Epithelial cell of proximal tubule (primary cell): ENCODE measurements around the gene MGP. TPM values are rescaled to one million over a fixed set of nuclear protein-coding genes. Genes with fewer than 3 reads are reported as not detected.

Source experiments
- DNase-seq: peaks from one replicate; pipeline ENCODE4 v3.0.0-alpha.2; 2011; ENCODE audit warnings: low read depth
- H3K4me3 ChIP-seq: 2 replicates; pipeline ENCODE4 v1.5.1; 2011; ENCODE audit warnings: low read depth, mild to moderate bottlenecking, low read length
- CTCF ChIP-seq: conservative IDR thresholded peaks from 2 replicates; pipeline ENCODE4 v1.5.1; 2012; ENCODE audit warnings: low read depth, mild to moderate bottlenecking, low read length
- total RNA-seq: library from RNA; depleted of rRNA; stranded (reverse); fragments of >200 nt; gene quantifications from 2 replicates; pipeline ENCODE4 v1.2.3, GENCODE V29; 2015

MGP gene
- total RNA-seq, 1 donor from 2014 or later: 9.3 TPM

GRCh38 chr12:14873440-14874185 is 12.0 kb downstream of the MGP start:
- DNase-seq: no peak
- no peak overlapping the region for H3K4me3 ChIP-seq
- no peak for TF ChIP-seq CTCF

DNA sequence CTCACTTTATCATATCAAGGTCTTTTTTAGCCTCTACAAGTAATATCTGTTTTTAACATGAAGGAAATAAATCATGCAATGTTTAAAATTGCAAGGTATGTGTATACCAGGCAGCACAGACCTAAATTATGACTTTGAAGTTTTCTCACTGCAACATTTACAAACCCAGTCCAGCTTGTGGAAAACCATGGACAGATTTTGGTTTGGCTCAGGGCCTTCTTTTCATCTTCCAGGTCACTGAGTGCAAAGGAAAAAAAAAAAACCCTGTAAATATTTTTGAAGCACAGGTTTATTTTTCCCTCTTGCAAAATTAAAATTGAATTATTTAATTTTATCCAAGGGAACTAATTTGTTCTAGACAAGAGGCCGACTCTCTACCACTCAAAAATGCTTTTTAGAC is 13.8 kb downstream of the MGP start:
- DNase-seq: no peak
- no peak for TF ChIP-seq CTCF
- H3K4me3 ChIP-seq: no peak overlapping the region

GRCh38 chr12:14871247-14871646 is 14.4 kb downstream of the MGP start:
- DNase-seq: no peak
- no peak for TF ChIP-seq CTCF
- H3K4me3 ChIP-seq: no peak overlapping the region

GRCh38 chr12:14868916-14869506 is 16.6 kb downstream of the MGP start:
- DNase-seq: no peak
- TF ChIP-seq CTCF: no peak
- no peak overlapping the region for H3K4me3 ChIP-seq

DNA sequence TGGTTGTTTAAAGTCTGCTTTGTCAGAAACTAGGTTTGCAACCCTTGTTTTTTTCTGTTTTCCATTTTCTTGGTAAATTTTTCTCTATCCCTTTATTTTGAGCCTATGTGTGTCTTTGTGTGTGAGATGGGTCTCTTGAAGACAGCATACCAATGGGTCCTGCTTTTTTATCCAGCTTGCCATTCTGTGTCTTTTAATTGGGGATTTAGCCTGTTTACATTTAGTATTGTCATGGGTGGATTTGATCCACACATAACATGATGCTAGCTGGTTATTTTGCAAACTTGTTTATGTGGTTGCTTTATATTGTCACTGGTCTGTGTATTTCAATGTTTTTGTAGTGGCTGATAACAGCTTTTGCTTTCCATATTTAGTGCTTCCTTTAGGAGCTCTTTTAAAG is 25.2 kb downstream of the MGP start:
- no peak for TF ChIP-seq CTCF
- no peak for DNase-seq

DNA sequence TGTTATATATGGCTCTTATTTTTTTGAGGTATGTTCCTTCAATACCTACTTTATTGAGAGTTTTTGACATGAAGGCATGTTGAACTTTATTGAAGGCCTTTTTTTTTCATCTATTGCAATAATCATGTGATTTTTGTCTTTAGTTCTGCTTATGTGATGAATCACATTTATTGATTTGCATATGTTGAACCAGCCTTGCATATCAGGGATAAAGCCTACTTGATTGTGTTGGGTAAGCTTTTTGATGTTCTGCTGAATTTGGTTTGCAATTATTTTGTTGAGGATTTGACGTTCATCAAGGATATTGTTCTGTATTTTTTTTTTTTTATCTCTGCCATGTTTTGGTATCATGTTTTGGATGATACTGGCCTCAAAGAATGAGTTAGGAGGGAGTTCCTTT is 27.1 kb downstream of the MGP start:
- no peak for DNase-seq
- no peak for TF ChIP-seq CTCF
- H3K4me3 ChIP-seq: no peak overlapping the region

More for the DNA sequence above, 25.2 kb downstream of the MGP start:
- H3K4me3 ChIP-seq: no peak overlapping the region
